Osteocyte (in vitro differentiated cells): ENCODE measurements around the gene GRAMD2B. TPM values are rescaled to one million over a fixed set of nuclear protein-coding genes. Genes with fewer than 3 reads are reported as not detected.

Experiments used
- DNase-seq: peaks from one replicate; pipeline ENCODE4 v3.0.0; 2021; ENCODE audit warnings: mixed read lengths; ENCODE audit not compliant: unreplicated experiment; ENCODE audit errors: extremely low spot score
- H3K27ac Mint-ChIP-seq: one replicate; pipeline ENCODE4 v1.8.0; 2021; ENCODE audit warnings: mild to moderate bottlenecking, mixed read lengths; ENCODE audit not compliant: unreplicated experiment
- H3K27me3 Mint-ChIP-seq: one replicate; pipeline ENCODE4 v1.8.0; 2021; ENCODE audit warnings: mixed read lengths; ENCODE audit not compliant: unreplicated experiment
- H3K36me3 Mint-ChIP-seq: one replicate; pipeline ENCODE4 v1.8.0; 2021; ENCODE audit warnings: mixed read lengths; ENCODE audit not compliant: unreplicated experiment
- H3K4me1 Mint-ChIP-seq: one replicate; pipeline ENCODE4 v1.8.0; 2021; ENCODE audit warnings: mixed read lengths; ENCODE audit not compliant: unreplicated experiment
- H3K4me3 Mint-ChIP-seq: one replicate; pipeline ENCODE4 v1.8.0; 2021; ENCODE audit warnings: mild to moderate bottlenecking, moderate library complexity, mixed read lengths; ENCODE audit not compliant: unreplicated experiment
- H3K9me3 Mint-ChIP-seq: one replicate; pipeline ENCODE4 v1.8.0; 2021; ENCODE audit warnings: mixed read lengths; ENCODE audit not compliant: unreplicated experiment
- total RNA-seq: library from RNA; stranded (reverse); gene quantifications from 2 replicates; pipeline ENCODE4 v1.2.1, GENCODE V29; 2021
- TF ChIP-seq, protein P1 (sequence below): fragments of 200-600 bp; sonication (generic); IDR thresholded peaks from 2 replicates; pipeline ENCODE4 v1.5.0; 2021; ENCODE audit warnings: antibody characterized with exemption, mild to moderate bottlenecking, moderate library complexity

GRAMD2B gene
- total RNA-seq, 1 donor from 2014 or later: 93.7 TPM

DNA sequence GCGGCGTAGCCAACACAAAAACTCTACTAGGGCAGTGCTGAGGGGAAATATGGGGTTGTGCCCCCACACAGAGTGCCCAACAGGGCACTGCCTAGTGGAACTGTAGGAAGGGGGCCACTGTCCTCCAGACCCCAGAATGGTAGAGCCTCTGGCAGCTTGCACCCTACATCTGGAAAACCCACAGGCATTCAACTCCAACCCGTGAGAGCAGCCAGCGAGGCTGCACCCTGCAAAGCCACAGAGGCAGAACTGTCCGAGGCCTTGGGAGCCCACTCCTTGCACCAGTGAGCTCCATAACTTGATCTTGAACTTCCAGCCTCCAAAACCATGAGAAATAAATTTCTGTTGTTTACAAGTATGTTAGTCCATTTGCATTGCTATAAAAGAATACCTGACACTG, 27.7 kb downstream of the GRAMD2B start:
- Mint-ChIP-seq H3K4me3 (no peak overlapping the region), H3K4me1 (peaks cover 77% of the 10 kb centered on the region), H3K36me3 (peaks cover 52% of the 10 kb centered on the region), H3K27ac (peak overlapping the region; percentile 91), H3K27me3 (no peaks in the 10 kb centered on the region), H3K9me3 (no peaks in the 10 kb centered on the region)
- DNase-seq: no peak
- TF ChIP-seq, protein P1, sequence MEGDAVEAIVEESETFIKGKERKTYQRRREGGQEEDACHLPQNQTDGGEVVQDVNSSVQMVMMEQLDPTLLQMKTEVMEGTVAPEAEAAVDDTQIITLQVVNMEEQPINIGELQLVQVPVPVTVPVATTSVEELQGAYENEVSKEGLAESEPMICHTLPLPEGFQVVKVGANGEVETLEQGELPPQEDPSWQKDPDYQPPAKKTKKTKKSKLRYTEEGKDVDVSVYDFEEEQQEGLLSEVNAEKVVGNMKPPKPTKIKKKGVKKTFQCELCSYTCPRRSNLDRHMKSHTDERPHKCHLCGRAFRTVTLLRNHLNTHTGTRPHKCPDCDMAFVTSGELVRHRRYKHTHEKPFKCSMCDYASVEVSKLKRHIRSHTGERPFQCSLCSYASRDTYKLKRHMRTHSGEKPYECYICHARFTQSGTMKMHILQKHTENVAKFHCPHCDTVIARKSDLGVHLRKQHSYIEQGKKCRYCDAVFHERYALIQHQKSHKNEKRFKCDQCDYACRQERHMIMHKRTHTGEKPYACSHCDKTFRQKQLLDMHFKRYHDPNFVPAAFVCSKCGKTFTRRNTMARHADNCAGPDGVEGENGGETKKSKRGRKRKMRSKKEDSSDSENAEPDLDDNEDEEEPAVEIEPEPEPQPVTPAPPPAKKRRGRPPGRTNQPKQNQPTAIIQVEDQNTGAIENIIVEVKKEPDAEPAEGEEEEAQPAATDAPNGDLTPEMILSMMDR: no peak

DNA sequence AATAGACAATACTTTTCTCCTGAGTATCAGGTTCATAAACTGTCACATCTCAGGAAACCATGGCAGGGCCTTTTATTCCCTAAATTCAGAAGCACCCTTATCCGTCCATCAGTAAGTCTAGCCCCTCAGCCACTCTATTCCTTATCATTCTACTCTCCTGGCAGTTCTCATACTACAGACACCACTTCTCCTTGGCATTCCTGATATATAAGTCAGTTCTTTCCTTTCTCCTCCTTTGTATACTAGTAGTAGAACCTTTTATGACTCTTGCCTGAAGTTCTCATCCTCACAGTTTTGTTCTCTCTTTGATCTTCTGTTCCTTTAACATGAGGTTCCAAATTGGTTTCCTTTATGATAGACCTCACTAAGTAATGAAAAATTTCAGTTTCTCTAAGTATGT, 29.3 kb downstream of the GRAMD2B start:
- peak overlapping the region; percentile 69 for H3K27ac Mint-ChIP-seq

DNA sequence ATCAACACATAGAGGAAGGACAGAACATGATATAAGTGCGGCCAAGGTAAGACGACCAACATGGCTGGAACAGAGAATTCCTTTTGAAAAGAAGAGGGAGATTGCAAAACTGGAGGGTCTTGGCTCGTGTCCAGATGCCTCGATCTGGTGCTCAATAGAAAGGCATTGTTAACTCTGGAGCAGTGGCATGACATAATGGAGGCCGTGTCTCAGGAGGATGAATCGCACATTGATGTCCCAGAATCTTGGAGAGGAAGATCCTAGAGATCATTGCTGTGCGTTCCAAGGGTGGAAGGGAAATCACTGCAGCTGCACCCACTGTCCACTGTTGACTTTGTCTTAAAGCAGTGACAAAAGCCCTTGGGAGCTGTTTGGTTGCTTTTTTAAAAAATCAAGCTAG, 30.9 kb downstream of the GRAMD2B start:
- H3K27me3 Mint-ChIP-seq: no peaks in the 10 kb centered on the region
- DNase-seq: no peak
- H3K4me1 Mint-ChIP-seq: peaks cover 68% of the 10 kb centered on the region

More for the DNA sequence above, 29.3 kb downstream of the GRAMD2B start:
- Mint-ChIP-seq H3K4me3 (no peak overlapping the region), H3K36me3 (peaks cover 49% of the 10 kb centered on the region), H3K27me3 (no peaks in the 10 kb centered on the region), H3K9me3 (no peaks in the 10 kb centered on the region), H3K4me1 (peaks cover 72% of the 10 kb centered on the region)
- TF ChIP-seq, protein P1: no peak
- no peak for DNase-seq

DNA sequence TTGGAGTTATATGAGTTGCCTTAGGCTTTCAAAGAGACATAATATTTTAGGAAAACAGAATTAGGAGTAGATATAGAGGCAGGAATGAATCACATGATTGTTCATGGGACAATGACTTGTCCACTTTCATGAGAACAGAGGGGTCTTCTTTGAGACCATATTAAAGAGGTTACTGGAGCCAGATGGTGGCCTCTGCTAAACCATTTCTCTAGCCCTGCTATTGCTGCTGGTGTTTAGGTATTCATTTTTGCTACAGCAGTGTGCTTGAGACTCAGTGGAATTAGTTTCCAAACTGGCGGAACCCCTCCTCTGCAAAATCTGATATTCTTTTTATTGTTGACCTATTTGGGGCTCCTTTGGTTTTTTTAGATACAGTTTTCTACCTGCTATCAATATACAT, 31.3 kb downstream of the GRAMD2B start:
- Mint-ChIP-seq H3K36me3 (peaks cover 51% of the 10 kb centered on the region), H3K4me1 (peaks cover 65% of the 10 kb centered on the region), H3K27ac (peak overlapping the region; percentile 85), H3K4me3 (no peak overlapping the region), H3K9me3 (no peaks in the 10 kb centered on the region), H3K27me3 (no peaks in the 10 kb centered on the region)
- TF ChIP-seq, protein P1: no peak
- DNase-seq: no peak

More for the DNA sequence above, 30.9 kb downstream of the GRAMD2B start:
- Mint-ChIP-seq H3K9me3 (no peaks in the 10 kb centered on the region), H3K27ac (peak overlapping the region; percentile 69), H3K4me3 (no peak overlapping the region), H3K36me3 (peaks cover 50% of the 10 kb centered on the region)
- TF ChIP-seq, protein P1: no peak

DNA sequence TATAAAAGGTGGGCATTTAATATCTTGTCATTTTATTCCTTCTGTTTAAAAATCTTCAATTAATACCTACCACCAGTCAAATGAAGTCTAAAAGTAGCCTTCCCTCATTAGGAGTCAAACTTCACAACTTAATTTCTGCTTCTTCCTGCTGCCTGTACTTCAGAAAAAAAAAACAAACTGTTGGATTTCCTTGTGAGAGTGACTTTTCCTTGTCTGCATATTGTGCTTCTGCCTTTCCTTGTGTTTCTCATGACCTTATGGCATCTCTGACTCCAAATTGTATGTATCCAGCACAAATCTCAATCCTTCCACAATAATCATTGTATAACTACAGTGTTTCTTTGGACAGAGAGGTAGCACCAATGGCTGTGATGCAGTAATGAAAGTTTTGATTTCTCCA, 32.1 kb downstream of the GRAMD2B start:
- Mint-ChIP-seq H3K4me1 (peaks cover 58% of the 10 kb centered on the region), H3K9me3 (no peaks in the 10 kb centered on the region), H3K4me3 (no peak overlapping the region), H3K27me3 (no peaks in the 10 kb centered on the region), H3K36me3 (peaks cover 54% of the 10 kb centered on the region), H3K27ac (peak overlapping the region; percentile 85)
- DNase-seq: no peak
- TF ChIP-seq, protein P1: no peak
